ENCODE results near the gene PCCA. TPM values are rescaled to one million over a fixed set of nuclear protein-coding genes. Genes with fewer than 3 reads are reported as not detected.

Gene PCCA
- polyA plus RNA-seq, 3 donors, result 15.4 to 52.1 (median 26.1) TPM

- WGBS, 3 donors, result 48 to 74% (median 50%) methylated on average over 8 of the region's 8 CpGs
- H3K27ac ChIP-seq (ENCODE audit: low read depth, low read length), result no peak overlapping the region
Observed at GRCh38 chr13:100491164-100491842, 402.4 kb downstream of the PCCA start.

DNA sequence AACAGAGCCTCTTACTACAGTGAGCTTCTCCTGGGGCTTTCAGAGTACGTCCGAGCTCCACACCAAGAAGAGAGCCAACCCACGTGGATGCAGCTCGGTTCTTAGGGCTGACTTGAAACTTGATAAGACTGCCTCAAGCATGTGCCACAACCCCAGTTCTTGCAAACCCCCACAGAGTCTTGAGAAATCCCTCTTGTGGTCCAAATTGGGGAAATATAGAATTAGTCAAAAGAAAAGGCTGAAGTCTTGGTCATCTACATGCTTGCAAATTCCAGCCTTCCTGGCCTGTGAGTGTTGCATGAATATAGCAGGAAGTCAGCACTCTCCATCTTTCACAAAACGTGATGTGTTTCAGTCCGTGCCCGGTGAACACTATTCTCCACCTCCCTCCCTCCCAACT, 404.5 kb downstream of the PCCA start:
- WGBS, 3 donors, result 62 to 94% (median 63%) methylated on average over 7 of the region's 7 CpGs
- H3K27ac ChIP-seq (ENCODE audit: low read depth, low read length), result no peak overlapping the region

GRCh38 chr13:100495455-100495854, 406.6 kb downstream of the PCCA start:
- no peak overlapping the region for H3K27ac ChIP-seq (ENCODE audit: low read depth, low read length)
- 85 to 98% (median 92%) methylated on average over 1 of the region's 1 CpG for WGBS, 3 donors

- 81 to 94% (median 88%) methylated on average over 1 of the region's 1 CpG for WGBS, 3 donors
- H3K27ac ChIP-seq (ENCODE audit: low read depth, low read length), result no peak overlapping the region
Observed at GRCh38 chr13:100497389-100497788, 408.5 kb downstream of the PCCA start.

GRCh38 chr13:100502446-100502845, 413.6 kb downstream of the PCCA start:
- WGBS, 3 donors, result 55 to 66% (median 57%) methylated on average over 2 of the region's 2 CpGs

DNA sequence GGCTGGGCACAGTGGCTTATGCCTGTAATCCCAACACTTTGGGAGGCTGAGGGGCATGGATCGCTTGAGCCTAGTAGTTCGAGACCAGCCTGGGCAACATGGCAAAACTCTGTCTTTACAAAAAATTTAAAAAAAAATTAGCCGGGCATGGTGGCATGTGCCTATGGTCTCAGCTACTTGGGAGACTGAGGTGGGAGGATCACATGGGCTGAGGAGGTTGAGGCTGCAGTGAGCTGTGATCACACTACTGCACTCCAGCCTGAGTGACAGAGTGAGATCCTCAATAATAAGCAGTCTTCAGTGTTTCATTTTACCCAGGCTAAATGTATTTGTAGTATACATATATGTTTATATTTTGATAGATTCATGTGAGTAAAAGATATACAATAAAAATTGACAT, 414.7 kb downstream of the PCCA start:
- no peak overlapping the region for H3K27ac ChIP-seq (ENCODE audit: low read depth, low read length)
- WGBS, 3 donors, result 97 to 98% (median 98%) methylated on average over 3 of the region's 3 CpGs

More at GRCh38 chr13:100502446-100502845, 413.6 kb downstream of the PCCA start:
- no peak overlapping the region for H3K27ac ChIP-seq (ENCODE audit: low read depth, low read length)

- no peak overlapping the region for H3K27ac ChIP-seq (ENCODE audit: low read depth, low read length)
- 81 to 86% (median 85%) methylated on average over 15 of the region's 15 CpGs for WGBS, 3 donors
Observed at GRCh38 chr13:100506154-100506553, 417.3 kb downstream of the PCCA start.

- WGBS, 3 donors, result 65 to 81% (median 66%) methylated on average over 9 of the region's 9 CpGs
- no peak overlapping the region for H3K27ac ChIP-seq (ENCODE audit: low read depth, low read length)
Observed at GRCh38 chr13:100506600-100507422, 417.9 kb downstream of the PCCA start.

DNA sequence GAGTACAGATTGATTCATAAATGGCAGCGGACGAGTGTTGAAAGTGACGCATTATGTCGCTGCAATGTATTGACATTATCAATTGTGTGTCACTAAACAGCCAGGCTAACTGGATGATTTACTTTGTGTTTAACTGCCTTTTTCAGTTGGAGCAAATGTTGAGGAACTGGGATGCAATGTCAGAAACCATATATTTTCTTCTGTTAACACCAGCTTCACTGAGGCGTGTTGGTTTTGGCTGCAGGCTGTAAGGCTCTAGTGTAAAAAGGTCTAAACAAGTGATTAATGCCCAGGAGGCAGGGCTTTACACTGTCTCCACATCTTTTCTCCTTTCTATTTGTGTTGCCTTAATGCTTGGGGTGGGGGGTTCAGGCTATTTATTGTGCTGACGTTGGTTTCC, 419.6 kb downstream of the PCCA start:
- no peak overlapping the region for H3K27ac ChIP-seq (ENCODE audit: low read depth, low read length)
- 88 to 95% (median 94%) methylated on average over 6 of the region's 6 CpGs for WGBS, 3 donors

DNA sequence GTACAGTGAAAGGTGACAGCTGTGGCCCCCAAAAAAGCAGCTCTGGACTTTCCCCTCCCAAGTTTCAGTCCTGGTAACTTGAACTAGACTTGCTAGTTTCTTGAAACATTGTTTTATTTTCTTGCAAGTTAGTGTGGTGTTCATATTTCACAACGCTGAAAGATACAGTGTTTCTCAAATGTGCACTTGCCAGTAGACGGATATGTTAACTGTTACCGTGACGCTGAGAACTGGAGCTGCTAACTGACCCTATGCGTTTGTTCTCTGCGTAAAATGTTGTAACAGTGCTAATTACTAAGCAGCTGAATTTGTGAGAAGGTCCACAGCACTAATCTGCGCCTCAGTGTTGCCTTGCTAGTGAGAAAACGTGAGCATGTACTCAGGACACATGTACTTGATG, 420.1 kb downstream of the PCCA start:
- H3K27ac ChIP-seq (ENCODE audit: low read depth, low read length), result no peak overlapping the region
- 78 to 88% (median 79%) methylated on average over 8 of the region's 8 CpGs for WGBS, 3 donors

GRCh38 chr13:100510208-100510957, 421.5 kb downstream of the PCCA start:
- WGBS, 3 donors, result 93 to 98% (median 97%) methylated on average over 11 of the region's 11 CpGs
- no peak overlapping the region for H3K27ac ChIP-seq (ENCODE audit: low read depth, low read length)

DNA sequence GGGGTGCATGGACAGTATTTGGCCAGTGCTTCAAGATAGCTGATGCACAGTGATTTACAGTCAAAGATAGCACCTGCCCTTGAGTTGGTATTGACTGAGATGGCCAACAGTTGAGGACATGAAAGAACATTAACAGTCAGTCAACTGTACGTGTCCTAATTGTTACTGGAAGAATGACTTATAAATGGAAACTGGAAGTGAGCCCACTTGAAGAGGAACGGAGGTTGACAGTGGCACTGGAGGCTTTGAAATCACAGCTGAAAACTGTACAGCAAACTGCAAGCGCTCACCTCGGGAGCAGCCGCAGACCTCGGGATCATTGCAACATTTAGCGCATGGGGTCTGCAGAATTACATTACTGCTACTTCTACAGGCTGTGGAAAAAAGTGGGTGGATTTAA, 422.6 kb downstream of the PCCA start:
- 71 to 80% (median 73%) methylated on average over 7 of the region's 7 CpGs for WGBS, 3 donors
- H3K27ac ChIP-seq (ENCODE audit: low read depth, low read length), result no peak overlapping the region

DNA sequence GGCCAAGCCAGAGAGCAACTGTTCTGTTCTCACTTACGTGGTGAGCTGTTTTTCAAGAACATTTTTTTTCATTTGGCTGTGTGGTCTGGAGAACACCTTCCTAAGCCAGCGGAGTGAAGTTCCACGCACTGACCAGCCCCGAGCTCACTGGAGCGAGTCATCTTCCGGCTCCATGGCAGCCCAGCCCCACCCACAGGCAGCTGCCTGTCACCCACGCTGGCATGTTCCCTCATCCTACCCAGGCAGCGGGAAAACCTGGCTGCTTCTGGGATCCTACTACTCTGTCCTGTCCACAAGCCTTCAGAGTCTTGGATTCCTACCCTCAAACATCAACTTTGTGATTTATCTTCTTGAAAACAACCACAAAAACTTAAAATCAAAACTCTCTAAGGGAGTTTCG, 423.5 kb downstream of the PCCA start:
- H3K27ac ChIP-seq (ENCODE audit: low read depth, low read length), result no peak overlapping the region
- WGBS, 3 donors, result 93 to 95% (median 94%) methylated on average over 9 of the region's 9 CpGs

- 71 to 87% (median 85%) methylated on average over 3 of the region's 3 CpGs for WGBS, 3 donors
Observed at GRCh38 chr13:100513171-100513570, 424.3 kb downstream of the PCCA start.

GRCh38 chr13:100513987-100514670, 425.2 kb downstream of the PCCA start:
- no peak overlapping the region for H3K27ac ChIP-seq (ENCODE audit: low read depth, low read length)

More at GRCh38 chr13:100513171-100513570, 424.3 kb downstream of the PCCA start:
- no peak overlapping the region for H3K27ac ChIP-seq (ENCODE audit: low read depth, low read length)

DNA sequence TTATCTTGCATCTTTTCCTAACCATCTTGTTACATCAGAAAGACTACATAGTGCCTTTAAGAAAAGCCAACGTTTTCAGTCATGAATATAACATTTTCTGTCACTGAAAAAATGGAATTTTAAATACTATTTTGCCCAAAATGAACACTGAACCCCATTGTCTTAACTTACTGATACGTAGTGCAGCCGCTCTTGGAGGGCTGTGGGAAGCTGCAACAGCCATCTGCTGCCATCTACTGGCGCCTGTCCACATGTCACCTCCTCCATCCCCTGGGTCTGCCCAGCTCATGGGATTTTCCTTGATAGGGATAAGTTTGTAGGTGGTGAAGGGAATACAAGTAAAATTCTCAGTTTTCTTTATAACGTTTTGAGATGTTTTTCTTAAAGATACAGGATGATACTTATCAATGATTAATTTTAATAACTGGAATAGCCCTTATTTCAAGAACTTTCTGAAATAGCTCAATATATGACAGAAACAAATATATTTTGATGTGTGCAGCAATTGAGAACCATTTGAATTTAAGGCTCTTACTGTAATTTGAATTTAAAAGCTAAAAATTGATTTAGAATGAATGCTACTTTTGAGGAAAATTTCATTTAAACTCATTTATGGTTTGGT, 426.0 kb downstream of the PCCA start:
- no peak overlapping the region for H3K27ac ChIP-seq (ENCODE audit: low read depth, low read length)
- 1 to 3% (median 2%) methylated on average over 5 of the region's 5 CpGs for WGBS, 3 donors

More at GRCh38 chr13:100513987-100514670, 425.2 kb downstream of the PCCA start:
- WGBS, 3 donors, result 44 to 68% (median 47%) methylated on average over 8 of the region's 8 CpGs

DNA sequence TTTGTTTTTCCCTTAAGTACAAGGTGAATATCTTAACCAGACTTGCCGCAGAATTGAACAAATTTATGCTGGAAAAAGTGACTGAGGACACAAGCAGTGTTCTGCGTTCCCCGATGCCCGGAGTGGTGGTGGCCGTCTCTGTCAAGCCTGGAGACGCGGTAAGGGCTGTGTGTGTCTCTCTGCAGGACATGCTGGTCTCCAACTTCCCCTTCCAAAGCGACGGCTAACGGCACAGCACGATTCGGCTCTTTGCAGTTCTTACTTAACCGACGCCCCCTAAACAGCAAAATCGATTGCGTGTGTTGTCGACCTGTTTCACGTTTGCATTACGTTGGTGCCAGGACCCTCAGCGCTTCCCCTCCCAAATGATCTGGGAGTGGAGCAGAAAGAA, 426.5 kb downstream of the PCCA start:
- 59 to 83% (median 74%) methylated on average over 20 of the region's 20 CpGs for WGBS, 3 donors
- no peak overlapping the region for H3K27ac ChIP-seq (ENCODE audit: low read depth, low read length)

DNA sequence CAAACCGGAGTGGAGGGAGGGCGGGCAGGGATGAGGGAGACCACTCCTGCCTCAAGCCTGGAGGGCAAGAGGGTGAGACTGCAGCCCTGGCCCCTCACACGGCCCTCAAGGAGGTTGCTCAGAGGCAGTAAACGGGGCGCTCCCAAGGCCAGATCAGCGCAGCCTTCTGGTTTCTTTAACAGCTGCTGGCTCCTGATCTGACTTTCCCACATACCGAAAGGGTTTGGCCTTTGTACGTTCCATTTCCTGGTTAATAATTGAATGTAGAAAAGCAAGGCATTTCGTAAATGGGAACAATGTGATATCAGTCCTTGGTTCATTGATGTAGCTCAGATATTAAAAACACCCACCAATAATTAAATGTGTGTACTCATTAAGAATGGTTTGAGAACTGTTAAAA, 428.2 kb downstream of the PCCA start:
- H3K27ac ChIP-seq (ENCODE audit: low read depth, low read length), result no peak overlapping the region
- 30 to 89% (median 79%) methylated on average over 9 of the region's 9 CpGs for WGBS, 3 donors

All from adipose tissue (tissue), 3 donors.